ENCODE data around the gene ATP6V0D1.
"Not testable (repeated sequence)": the region's sequence is repeated elsewhere in the genome, so short reads cannot be mapped to it uniquely, and the experiment has no call there.

ATP6V0D1 gene

GRCh38 chr16:67480833-67481560, at the start of gene ATP6V0D1:
Gene ATP6V0D1, minus strand, starts transcription at chr16:67481157. Its CDS starts 71 bp downstream, at chr16:67481086.
- DNase-seq = peak; percentile 99

GRCh38 chr16:67530013-67530939, 49.3 kb upstream of the ATP6V0D1 start:
- peak; percentile 79 for DNase-seq

DNA sequence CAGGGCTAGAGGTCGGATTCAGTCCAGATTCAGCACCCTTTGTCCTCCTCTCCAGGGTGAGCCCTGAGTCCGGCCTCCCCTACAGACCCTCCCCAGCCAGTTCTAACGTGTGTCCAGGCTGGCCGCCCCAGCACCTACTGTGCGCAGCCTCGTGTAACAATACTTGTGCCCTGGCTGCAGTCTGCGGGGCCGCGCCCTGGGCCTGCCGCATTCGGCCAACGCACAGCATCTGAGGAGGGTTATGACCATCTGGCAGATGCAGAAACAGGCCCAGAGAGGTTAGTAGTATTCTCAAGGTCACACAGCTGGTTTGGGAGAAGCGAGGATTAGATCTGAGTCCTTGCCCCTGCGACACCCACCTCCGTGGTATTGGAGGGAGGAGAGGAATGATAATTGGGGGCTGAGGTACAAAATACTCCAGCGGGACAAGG, 48.6 kb upstream of the ATP6V0D1 start:
- peak; percentile 58 for DNase-seq

DNA sequence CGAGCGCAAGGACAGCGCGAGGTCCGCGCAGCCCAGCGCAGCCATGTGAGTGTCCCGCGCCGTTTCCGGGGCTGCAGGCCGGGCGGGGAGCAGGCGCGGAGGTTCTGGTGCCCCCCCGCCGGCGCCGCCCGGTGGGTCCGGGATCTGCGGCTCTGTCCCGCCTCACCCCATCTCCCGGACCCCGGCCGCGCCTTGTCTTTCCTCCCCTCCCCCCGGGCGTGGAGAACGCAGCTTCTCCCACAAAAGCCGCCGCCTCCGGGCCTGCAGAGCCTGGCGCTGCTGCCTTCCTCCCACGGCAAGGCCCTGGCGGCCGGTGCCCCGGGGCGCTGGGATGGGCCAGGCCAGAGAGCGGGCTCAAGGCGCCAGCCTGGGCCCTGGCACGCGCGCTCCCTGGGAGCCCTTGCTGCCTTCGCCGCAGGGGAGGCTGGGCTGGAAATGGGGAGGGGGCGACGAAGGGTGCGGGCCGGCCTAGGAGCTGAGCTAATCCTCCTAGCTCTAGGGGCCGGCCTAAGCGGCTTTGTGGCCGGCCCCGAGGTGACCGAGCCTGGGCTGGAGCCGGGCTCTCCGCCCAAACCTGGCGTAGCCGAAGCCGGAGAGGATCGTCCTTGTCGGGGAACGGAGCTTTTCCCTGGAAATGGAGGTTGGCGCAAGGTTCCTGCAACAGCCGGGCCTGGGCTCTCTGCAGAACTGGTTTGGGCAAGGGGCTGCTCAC, 48.1 kb upstream of the ATP6V0D1 start:
- DNase-seq = peak; percentile 72

DNA sequence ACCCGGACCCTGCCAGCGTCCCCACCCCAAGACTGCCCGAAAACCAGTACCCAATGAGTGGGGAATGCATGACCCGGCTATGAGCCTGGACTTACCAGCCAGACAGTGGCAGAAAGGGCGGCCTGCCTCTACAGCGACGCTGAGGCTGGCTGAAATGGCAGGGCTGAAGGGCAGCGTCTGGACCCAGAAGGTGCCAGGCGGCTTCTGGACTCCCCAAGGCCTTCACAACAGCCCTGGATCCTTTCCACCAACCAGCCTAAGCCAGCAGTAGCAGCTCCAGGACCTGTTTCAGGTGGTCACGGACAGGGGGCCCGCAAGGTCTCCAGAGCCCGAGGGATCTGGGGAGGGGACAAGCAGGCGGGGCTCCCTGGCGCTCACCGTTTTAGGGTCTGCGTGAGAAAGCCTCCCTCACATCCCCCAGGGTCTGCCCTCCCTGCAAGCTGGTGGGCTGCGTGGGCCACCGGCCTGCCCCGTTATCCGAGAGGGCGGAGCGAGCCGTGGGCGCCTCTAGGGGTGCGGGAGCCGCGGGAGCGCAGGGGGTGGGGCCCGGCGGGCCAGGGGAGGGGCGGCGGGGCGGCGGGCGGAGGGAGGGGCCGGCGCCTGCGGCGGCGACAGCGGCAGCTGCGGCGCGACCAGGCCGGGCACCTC, 47.4 kb upstream of the ATP6V0D1 start, which contains the start of gene RIPOR1:
Gene RIPOR1 (plus strand): TSS at position 608 of the 648 bp plus-strand sequence. CDS start 9,618 bp downstream, outside the sequence.
- DNase-seq = peak; percentile 68

DNA sequence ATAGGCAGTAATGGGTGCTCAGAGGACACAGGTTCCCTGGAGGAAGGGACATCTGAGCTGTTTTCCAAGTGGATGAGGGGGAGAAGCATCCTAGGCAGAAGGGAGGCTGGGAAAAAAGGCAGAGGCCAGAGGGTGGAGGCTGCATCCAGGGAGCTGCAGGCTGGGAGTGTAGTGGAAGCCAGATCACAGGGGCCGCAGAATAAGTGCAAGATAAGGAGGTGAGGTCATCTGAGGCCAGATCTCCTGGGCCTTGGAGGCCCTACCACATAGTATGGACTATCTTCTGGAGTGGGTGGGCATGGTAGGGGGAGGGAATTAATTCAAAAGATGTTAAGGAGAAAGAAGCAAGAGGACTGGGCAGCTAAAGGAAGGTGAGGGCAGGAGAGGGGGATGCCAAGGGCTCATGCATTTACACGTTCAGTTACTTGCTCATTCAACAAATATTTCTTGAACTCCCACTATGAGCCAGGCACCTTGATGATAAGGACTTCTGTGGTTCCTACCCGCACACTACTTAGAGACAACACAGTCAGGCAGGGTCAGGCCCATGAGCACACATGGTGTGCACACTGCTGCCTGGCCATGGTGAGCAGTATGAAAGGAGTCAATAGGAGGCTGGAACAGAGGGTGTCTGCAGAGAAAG, 45.3 kb upstream of the ATP6V0D1 start:
- DNase-seq = no peak

- no peak for DNase-seq
Measured at GRCh38 chr16:67525176-67525860, 44.4 kb upstream of the ATP6V0D1 start.

GRCh38 chr16:67521095-67521804, 40.3 kb upstream of the ATP6V0D1 start:
- DNase-seq = peak; percentile 96

DNA sequence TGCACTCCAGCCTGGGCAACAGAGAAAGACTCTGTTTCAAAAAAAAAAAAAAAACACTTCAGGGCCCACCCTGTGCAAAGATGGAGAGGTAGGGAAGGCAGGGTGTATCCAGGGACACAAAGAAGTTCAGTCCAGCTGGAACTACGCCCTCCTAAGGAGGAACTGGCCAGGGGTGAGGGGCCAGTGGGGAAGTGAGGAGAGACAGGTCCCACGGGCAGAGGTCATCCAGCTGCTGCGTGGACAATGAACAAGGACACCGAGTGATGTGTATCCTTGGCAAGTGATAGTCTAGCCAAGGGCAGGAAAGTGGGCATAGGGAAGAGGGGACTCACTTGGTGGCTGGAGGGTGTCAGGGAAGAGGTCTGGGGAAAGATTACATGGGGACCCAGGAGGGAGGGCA, 38.3 kb upstream of the ATP6V0D1 start:
- no peak for DNase-seq

DNA sequence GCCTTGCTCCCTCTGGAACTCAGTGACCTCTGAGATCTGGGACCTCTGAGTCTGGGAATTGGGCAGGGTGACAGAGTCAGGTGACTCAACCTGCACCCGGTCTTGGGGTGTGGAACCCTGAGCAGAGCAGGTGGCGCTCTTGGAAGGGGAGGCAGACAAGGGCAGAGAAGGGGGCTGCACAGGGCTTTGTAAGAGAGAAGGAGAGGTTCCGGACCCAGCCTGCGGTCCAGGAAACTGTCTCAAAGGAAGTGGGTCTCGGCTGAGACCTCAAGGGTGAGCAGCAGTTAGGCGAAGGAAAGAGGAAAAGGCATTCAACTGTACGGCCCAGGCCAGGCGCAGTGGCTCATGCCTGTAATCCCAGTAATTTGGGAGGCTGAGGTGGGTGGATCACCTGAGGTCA, 37.7 kb upstream of the ATP6V0D1 start:
- no peak for DNase-seq

GRCh38 chr16:67517661-67518423, 36.9 kb upstream of the ATP6V0D1 start:
- no peak for DNase-seq

GRCh38 chr16:67517155-67517445, 36.1 kb upstream of the ATP6V0D1 start:
- no peak for DNase-seq

GRCh38 chr16:67516296-67517154, 35.6 kb upstream of the ATP6V0D1 start:
- DNase-seq = no peak

DNA sequence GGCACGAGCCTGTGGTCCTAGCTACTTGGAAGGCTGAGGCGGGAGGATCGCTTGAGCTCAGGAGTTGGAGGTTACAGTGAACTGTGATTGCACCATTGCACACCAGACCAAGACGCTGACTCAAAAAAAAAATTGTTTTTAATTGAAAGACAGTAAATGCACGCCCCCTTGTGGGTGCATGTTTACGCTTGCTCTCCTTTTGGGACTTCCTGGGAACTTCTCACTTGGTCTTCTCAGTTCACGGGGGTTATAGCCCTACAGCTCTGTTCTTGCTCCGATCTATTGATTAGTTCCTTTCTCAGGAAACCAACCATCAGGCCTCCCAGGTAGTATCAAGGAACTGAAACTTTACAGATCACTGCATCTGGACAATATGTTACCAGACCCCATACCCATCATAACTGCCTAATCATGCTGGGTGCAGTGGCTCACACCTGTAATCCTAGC, 33.4 kb upstream of the ATP6V0D1 start:
- DNase-seq = peak; percentile 74

GRCh38 chr16:67513892-67514291, 32.9 kb upstream of the ATP6V0D1 start:
- DNase-seq = not testable (repeated sequence)

DNA sequence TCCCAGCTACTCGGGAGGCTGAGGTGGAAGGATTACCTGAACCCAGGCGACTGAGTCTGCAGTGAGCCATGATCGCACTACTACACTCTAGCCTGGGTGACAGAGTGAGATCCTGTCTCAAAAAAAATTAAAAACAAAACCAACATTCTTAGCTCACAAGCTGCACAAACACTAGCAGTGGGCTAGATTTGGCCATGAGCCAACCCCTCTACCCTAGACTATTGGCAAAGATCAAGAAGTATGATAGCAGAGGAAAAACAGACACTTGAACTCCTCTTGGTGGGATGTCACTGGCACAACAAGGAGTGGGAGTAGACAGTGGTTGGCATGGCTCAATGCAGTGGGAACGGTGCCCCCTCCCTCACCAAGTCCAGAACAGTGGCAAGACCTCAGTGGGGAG, 28.1 kb upstream of the ATP6V0D1 start:
- no peak for DNase-seq

GRCh38 chr16:67506468-67506867, 25.5 kb upstream of the ATP6V0D1 start:
- no peak for DNase-seq

- no peak for DNase-seq
Measured at GRCh38 chr16:67504031-67505021, 23.4 kb upstream of the ATP6V0D1 start.
